Activated naive CD4-positive, alpha-beta T cell treated with anti-CD3 and anti-CD28 coated beads, Interleukin-2, amount 50 U/mL, for 72 hours (primary cell): ENCODE measurements around the gene POPDC3. TPM values are rescaled to one million over a fixed set of nuclear protein-coding genes. Genes with fewer than 3 reads are reported as not detected.
"Not testable (repeated sequence)": the region's sequence is repeated elsewhere in the genome, so short reads cannot be mapped to it uniquely, and the experiment has no call there.

ENCODE experiments used
- ATAC-seq, 2 donors: fragments of 150-1000 bp; cut with Tn5 transposase; 2 replicates each; pipeline ENCODE4 v1.10.0; 2021; ENCODE audit warnings: mild to moderate bottlenecking in 2 of 2, moderate library complexity in 2 of 2
- DNase-seq, 2 donors: peaks; one replicate each; pipeline ENCODE4 v3.0.0; 2021 to 2022; ENCODE audit warnings: low spot score in 2 of 2
- H3K27ac Mint-ChIP-seq, 2 donors: one replicate each; pipeline ENCODE4 v1.8.0; 2022; ENCODE audit warnings: mild to moderate bottlenecking in 2 of 2, mixed read lengths in 2 of 2
- H3K36me3 Mint-ChIP-seq, 2 donors: one replicate each; pipeline ENCODE4 v1.8.0; 2022; ENCODE audit warnings: mixed read lengths in 2 of 2
- H3K9me3 Mint-ChIP-seq, 2 donors: one replicate each; pipeline ENCODE4 v1.8.0; 2022; ENCODE audit warnings: mixed read lengths in 2 of 2
- total RNA-seq, 2 donors: library from RNA; stranded (reverse); gene quantifications; one replicate each; pipeline ENCODE4 v1.2.3, GENCODE V29; 2022

The POPDC3 gene
- total RNA-seq, 2 donors from 2014 or later, result not detected

DNA sequence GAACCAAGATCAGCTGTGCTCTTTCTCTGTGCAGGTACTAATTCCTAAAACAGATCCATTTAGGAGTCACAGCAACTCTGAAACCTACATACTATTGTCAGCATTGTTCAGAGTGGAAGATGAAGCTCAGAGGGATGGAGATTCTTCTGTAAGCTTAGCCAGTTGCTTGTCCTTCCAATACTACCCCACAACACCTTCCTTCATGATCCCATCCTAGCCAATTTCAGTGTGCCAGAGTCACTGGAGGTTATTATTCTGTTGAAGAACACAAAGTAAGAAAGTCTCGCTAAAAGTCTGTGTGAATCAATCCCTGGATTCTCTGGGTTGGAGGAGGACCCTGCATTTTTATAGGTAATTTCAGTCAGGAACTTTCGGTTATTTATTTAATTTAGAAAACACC is 2.3 kb downstream of the POPDC3 start:
- ATAC-seq, result no peak
- Mint-ChIP-seq H3K36me3 (no peaks in the 10 kb centered on the region), H3K9me3 (no peaks in the 10 kb centered on the region), H3K27ac (no peak overlapping the region)
- DNase-seq, result no peak

DNA sequence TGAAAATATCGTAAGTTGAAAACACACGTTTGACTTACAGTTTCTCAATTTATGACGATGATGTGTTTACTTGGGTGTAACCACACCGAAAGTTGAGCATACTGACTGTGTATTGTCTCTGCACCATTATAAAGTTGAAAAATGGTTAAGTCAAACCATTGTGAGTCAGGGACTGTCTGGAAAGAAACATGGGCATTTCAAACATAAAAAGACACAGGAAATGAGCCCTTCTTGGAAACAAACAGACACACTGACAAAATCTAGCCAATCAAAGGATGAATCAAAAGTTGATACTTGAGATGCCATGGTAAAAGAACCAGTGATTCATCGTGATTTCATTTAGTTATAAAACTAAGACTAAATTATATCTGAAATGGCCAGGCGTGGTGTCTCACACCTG is 5.3 kb downstream of the POPDC3 start:
- Mint-ChIP-seq H3K9me3 (no peaks in the 10 kb centered on the region), H3K27ac (no peak overlapping the region), H3K36me3 (no peaks in the 10 kb centered on the region)
- ATAC-seq (peak in 1 of 2 donors; percentile 55), DNase-seq (no peak)

DNA sequence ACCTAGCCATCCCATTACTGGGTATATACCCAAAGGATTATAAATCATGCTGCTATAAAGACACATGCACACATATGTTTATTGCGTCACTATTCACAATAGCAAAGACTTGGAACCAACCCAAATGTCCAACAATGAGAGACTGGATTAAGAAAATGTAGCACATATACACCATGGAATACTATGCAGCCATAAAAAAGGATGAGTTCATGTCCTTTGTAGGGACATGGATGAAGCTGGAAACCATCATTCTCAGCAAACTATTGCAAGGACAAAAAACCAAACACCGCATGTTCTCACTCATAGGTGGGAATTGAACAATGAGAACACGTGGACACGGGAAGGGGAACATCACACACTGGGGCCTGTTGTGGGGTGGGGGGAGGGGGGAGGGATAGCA is 7.3 kb downstream of the POPDC3 start:
- not testable (repeated sequence) for ATAC-seq, H3K9me3 Mint-ChIP-seq, H3K27ac Mint-ChIP-seq, H3K36me3 Mint-ChIP-seq, DNase-seq

DNA sequence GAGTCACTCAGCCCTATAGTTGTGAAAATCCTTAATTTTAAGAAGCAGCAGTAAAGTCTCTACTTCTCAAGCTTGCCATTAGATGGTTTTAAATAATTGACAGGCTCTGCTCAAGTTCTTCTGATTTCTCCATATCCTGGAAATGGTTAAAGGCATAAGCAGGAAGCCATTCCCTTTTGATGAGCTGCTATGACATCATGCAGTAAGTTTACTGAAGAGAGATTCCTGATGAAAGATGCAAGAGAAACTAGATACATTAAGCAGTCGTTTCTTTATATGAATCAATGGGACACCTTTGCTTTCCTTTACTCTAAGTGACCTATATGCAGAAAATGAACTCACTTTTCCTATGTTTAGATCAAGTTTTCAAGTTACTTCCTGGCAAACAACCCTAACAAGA is 9.8 kb downstream of the POPDC3 start:
- ATAC-seq (no peak), DNase-seq (no peak)
- Mint-ChIP-seq H3K27ac (no peak overlapping the region), H3K9me3 (no peaks in the 10 kb centered on the region), H3K36me3 (no peaks in the 10 kb centered on the region)

DNA sequence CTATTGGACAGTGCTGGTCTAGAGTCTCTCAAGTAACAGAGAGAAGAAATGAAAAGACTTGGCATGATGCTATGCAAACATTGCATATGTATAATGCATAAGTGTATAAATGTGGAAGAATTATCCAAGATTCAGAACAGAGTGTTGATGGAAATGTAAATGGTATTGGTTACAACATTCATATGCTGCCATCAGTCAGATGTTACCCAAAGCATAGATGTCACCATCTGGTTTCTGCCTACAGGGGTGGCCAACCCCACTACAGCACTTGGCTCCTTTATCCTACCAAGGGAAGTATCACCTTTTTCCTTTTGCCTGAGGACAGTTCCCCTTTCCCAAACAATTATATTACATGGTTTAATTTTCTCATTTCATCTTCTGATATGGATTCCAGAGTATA is 11.9 kb downstream of the POPDC3 start:
- H3K9me3 Mint-ChIP-seq, result no peaks in the 10 kb centered on the region
- no peak overlapping the region for H3K27ac Mint-ChIP-seq
- DNase-seq (no peak), ATAC-seq (no peak)
- H3K36me3 Mint-ChIP-seq, result no peaks in the 10 kb centered on the region

DNA sequence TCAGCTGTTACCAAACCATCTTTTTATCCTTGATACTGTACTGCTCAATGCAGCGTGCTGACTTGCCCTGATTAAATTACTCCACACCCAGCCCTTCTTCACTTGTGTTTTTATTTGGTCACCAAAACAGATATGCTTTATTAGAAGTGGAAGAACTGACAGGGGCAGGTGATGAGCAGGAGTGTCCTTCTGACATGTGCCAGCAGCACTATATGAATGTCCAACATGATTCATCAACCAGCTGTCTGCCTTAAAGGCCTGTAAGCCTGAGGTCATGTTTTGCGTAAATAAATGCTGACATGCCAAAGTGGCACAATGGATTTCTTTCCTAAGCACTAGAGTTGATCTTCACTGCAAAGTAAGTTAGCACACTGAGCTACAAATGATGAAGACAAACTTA is 15.4 kb downstream of the POPDC3 start:
- DNase-seq, result no peak
- Mint-ChIP-seq H3K27ac (no peak overlapping the region), H3K36me3 (no peaks in the 10 kb centered on the region), H3K9me3 (no peaks in the 10 kb centered on the region)
- no peak for ATAC-seq

DNA sequence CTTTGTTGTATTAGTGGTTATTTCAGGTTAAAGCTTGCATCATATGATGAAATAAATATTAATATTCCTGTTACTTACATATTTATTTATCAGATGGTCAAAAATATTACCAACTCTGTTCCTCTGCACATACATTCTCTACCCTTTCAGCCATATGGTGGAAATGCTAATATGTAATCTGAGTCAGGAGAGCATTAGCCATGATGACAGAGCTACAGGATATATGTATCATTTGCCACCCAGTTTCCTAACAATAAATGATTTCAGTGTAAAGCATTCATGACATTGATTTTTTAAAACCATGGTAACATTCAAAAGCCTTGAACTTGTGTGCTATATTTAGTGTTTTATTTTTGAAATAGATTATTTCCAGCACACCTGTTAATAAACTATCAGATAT is 16.6 kb downstream of the POPDC3 start:
- no peak for DNase-seq
- no peak overlapping the region for H3K27ac Mint-ChIP-seq
- no peak for ATAC-seq
- H3K9me3 Mint-ChIP-seq, result no peaks in the 10 kb centered on the region
- no peaks in the 10 kb centered on the region for H3K36me3 Mint-ChIP-seq

DNA sequence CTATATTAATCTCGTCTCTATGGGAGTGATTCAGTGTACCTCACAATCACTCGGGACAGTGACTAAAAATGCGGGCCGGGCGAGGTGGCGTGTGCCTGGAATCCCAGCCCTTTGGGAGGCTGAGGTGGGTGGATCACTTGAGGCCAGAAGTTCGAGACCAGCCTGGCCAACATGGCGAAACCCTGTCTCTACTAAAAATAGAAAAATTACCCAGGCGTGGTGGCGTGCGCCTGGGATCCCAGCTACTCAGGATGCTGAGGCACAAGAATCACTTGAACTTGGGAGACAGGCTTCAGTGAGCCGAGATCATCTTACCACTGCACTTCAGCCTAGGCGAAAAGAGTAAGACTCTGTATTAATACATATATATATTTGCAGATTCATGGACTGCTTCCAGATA is 17.4 kb downstream of the POPDC3 start:
- H3K27ac Mint-ChIP-seq, result no peak overlapping the region
- ATAC-seq, result no peak

DNA sequence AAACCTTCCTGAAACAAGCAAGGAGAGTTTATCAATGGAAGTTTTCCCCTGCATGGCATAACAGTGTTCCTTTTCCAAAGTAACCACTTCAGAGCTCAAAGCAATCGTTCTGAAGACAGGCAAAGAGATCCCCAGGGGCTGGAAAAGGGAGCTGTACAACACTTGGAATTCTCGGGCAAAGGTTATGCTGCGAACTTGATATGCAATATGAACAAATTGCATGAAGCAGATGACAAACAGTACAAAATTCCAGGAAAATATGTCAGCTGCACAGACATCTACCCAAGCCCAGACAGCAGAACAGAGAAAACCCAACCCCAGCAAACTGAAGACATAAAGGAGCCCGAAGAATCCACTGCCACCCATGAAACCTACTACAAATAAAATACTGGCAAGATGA is 18.4 kb downstream of the POPDC3 start:
- no peak overlapping the region for H3K27ac Mint-ChIP-seq
- no peak for ATAC-seq
- no peaks in the 10 kb centered on the region for H3K9me3 Mint-ChIP-seq
- DNase-seq, result no peak
- no peaks in the 10 kb centered on the region for H3K36me3 Mint-ChIP-seq

More for the DNA sequence above, 17.4 kb downstream of the POPDC3 start:
- Mint-ChIP-seq H3K36me3 (no peaks in the 10 kb centered on the region), H3K9me3 (no peaks in the 10 kb centered on the region)
- DNase-seq, result no peak

DNA sequence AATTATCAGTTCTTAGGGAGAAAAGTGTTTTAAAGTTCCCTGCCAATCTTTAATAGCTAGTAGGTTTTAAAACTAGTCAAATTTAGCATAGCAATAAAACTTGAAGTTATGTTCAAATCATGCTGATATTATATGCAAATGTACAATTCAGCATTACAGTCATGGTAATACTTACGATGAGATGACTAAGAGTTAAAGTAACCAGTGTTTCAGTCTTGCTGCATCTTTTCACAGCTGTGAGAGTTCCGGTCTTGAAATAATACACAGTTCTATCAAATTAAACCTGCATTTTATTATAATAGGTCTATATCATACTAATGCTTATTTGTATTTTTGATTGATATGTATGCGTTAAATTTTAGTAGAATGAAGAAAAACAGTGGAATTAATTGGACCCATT is 26.1 kb downstream of the POPDC3 start:
- Mint-ChIP-seq H3K27ac (no peak overlapping the region), H3K9me3 (no peaks in the 10 kb centered on the region), H3K36me3 (no peaks in the 10 kb centered on the region)
- DNase-seq (no peak), ATAC-seq (peak in 1 of 2 donors; percentile 66)

DNA sequence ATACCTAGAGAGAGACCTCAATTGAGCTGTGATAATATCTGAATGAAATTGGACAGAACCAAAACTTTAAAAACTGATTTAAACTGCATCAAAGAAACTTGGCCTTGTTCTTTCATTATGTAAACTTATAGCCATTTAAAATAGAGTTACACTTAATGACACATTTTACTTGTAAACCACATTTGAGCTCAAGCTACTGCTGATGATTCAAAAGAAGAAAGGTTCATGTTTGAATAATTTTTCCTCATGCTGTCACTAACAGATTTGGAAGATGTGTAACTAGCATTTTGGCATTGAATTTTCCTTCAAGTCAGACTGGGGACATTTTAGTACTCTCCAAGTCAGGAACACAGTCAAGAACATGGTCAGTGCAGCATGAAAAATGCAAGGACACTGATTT is 26.9 kb downstream of the POPDC3 start:
- Mint-ChIP-seq H3K27ac (no peak overlapping the region), H3K36me3 (no peaks in the 10 kb centered on the region), H3K9me3 (no peaks in the 10 kb centered on the region)
- ATAC-seq (peak in 1 of 2 donors; percentile 77), DNase-seq (no peak)

DNA sequence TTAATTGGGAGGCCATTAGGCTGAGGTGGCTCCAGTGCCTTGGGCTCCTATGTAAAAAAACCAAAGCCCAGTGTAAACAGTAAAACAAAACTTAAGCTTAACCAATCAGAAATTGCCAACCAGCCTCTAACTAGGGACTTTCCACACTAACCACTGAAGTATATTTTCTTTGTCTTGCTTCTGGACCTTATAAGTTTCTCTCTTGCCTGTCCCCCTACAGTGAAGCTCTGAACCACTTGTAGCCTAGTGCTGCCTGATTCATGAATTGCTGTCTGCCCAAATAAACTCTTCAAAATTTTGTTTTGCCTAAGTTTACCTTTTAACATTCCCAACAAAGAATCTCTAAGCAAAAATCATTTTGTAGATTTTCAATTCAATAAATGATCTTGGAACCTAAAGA is 28.2 kb downstream of the POPDC3 start:
- H3K36me3 Mint-ChIP-seq, result no peaks in the 10 kb centered on the region
- DNase-seq (no peak), ATAC-seq (no peak)
- no peaks in the 10 kb centered on the region for H3K9me3 Mint-ChIP-seq
- no peak overlapping the region for H3K27ac Mint-ChIP-seq

DNA sequence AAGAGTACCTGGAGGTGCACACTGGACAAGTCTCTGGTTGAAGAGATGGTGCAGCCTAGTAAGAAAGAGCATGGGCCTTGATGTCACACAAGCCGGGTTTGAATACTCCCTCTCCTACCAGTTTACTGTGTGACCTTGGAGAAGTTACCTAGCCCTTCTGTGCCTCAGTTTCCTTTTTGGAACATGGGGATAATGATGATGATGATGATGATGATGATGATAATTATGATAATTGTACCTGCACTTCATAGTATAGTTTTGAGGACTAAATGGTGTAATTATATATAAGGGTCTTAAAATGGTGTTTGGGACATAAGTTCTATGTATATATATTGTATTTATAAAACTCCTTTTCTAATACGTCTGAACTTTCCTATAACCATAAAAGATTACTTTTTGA is 41.7 kb downstream of the POPDC3 start:
- Mint-ChIP-seq H3K36me3 (peaks cover 0 to 14% of the 10 kb centered on the region in 2 donors), H3K9me3 (no peaks in the 10 kb centered on the region), H3K27ac (no peak overlapping the region)
- no peak for DNase-seq
- no peak for ATAC-seq

DNA sequence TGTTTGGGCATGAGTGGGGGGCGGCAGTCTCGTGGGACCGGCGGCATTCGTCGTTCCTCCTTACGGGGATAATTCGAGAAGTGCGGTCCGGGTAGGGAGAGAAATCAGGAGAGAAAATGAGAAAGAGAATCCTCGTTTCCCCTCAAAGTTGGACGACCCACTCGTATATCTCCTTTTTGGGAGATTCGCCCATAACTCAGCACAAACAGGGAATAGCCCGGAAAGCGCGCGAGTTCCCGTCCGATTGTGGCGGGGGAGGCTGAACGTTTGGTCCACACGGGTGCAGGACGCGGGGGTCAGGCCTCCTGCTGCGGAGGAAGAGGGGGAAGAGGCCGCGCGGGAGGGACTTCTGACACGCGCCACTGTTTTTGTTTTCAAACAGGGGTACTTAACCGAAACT is 42.4 kb downstream of the POPDC3 start:
- peaks cover 0 to 14% of the 10 kb centered on the region in 2 donors for H3K36me3 Mint-ChIP-seq
- H3K9me3 Mint-ChIP-seq, result no peaks in the 10 kb centered on the region
- DNase-seq, result no peak
- H3K27ac Mint-ChIP-seq, result peak overlapping the region in 1 of 2 donors; percentile 29
- peak in 1 of 2 donors; percentile 3 for ATAC-seq

DNA sequence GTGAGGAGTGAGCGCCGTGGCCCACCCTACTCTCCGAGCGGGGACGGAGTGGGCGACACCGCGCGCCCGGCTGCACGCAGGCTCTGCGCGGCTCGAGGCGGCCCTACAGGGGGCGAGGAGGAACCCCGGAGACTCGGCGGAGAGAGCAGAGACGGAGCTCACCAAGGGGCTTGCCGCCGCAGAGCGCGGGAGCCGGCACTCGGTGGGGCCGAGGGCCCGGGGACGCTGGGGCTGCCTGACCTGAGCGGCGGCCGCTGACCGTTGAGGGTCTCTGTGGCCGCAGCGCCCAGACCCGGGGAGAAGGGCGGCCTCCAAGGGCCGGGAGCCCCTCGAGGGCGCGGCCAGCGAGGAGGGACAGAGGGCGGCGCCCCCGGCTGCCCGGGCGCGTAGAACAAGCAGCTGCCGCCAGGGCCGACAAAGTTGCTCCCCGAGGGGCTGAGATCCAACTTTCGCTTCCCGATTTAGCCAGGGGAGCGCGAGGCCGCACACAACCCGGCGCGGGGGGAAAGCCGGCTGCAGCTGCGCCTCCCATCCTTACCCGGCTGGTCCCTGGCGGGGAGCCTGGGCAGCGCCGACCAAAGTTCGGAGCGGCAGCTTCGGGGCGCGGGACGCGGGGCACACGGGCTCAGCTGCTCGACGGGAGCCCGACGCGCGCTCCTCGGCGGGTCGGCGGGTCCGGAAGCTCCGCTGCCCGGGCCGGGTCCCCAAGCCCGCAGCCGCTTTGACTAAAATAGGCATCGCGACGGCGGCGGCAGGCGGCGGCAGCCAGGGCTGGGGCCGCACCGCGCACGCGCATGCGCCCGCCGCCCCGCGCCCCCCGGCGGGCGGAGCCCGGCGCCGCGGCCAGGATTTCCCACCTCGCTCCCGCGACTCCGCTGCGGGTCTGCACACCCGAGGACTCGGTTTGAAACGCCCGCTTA is 43.1 kb downstream of the POPDC3 start:
- DNase-seq, result peak in 1 of 2 donors; percentile 30
- no peak overlapping the region for H3K27ac Mint-ChIP-seq
- no peaks in the 10 kb centered on the region for H3K9me3 Mint-ChIP-seq
- ATAC-seq, result peak; percentile 44 to 77
- H3K36me3 Mint-ChIP-seq, result peaks cover 0 to 14% of the 10 kb centered on the region in 2 donors

DNA sequence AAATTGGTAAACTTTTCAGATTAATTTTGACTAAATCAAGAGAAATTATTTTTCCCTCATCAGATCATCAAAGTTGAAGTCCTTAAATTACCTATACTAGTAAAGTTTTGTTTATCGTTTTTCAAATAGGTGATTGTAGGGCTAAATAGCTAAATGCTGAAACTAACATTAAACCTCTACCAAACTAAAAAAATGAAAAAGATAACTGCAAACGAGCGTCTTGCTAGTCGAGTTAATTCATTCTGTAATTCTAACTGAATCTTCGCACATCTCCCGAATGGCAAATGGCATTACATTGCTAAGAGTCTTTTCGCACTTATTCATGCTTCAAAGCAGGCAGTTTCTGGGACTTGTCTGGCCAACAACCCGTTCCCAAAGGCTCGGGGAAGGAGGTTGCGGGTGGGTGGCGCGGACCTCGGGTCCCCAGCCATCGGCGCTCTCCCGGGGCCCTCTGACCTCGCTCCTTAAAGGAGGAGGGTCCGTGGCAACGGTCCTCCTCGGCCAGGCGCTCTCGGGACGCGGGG is 43.8 kb downstream of the POPDC3 start:
- DNase-seq (no peak), ATAC-seq (no peak)
- Mint-ChIP-seq H3K36me3 (peaks cover 0 to 14% of the 10 kb centered on the region in 2 donors), H3K9me3 (no peaks in the 10 kb centered on the region), H3K27ac (no peak overlapping the region)

DNA sequence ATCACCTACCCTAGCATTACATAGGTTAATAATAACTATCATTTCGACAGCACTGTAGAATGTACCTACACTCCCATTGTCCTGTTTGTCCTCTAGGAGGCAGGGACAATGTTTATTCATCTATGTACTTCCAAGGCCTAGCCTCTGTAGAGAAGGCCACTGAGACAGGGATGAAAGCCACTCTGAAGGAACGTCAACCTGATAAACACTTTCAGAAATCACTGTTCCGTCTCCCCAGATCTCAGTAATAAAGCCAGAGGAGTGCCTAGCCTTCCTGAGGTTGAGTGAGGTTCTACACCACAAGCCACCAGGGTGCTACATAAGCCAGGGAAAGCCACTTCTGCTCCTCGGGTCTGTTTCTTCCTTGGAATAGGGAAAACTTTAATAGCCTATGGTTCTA is 44.8 kb downstream of the POPDC3 start:
- no peak overlapping the region for H3K27ac Mint-ChIP-seq
- H3K9me3 Mint-ChIP-seq, result no peaks in the 10 kb centered on the region
- DNase-seq, result no peak
- ATAC-seq, result no peak
- H3K36me3 Mint-ChIP-seq, result peaks cover 0 to 14% of the 10 kb centered on the region in 2 donors

DNA sequence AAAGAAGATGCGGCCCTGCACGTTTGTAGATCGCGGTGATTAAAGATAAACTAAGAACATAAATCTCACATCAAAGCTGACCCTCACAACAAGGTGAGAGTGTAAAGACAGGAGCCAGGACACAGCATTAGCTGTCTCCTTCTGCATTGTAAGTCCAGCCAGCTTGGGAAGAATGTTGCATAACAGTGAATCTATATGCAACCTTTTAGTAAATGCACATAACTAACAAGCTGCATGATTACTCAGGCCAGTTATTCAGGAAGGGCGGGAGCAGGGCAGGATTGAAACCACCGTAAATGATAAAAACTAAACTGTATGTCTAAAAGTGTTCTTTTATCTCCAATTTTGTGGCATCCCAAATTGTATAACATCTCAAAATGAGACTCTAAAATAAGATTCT is 57.1 kb downstream of the POPDC3 start:
- ATAC-seq, result no peak

More for the DNA sequence above, 57.1 kb downstream of the POPDC3 start:
- DNase-seq, result no peak
- Mint-ChIP-seq H3K27ac (no peak overlapping the region), H3K9me3 (no peaks in the 10 kb centered on the region), H3K36me3 (no peaks in the 10 kb centered on the region)
